GM21447 (cell line): Measurements from ENCODE around the gene SLU7.

Experiments
- ATAC-seq: cut with Tn5 transposase; IDR thresholded peaks from one replicate; pipeline ENCODE4 v1.9.1; 2021; ENCODE audit not compliant: unreplicated experiment

Gene SLU7

GRCh38 chr5:160420331-160420610 is 1.4 kb upstream of the SLU7 start:
- ATAC-seq: no peak

DNA sequence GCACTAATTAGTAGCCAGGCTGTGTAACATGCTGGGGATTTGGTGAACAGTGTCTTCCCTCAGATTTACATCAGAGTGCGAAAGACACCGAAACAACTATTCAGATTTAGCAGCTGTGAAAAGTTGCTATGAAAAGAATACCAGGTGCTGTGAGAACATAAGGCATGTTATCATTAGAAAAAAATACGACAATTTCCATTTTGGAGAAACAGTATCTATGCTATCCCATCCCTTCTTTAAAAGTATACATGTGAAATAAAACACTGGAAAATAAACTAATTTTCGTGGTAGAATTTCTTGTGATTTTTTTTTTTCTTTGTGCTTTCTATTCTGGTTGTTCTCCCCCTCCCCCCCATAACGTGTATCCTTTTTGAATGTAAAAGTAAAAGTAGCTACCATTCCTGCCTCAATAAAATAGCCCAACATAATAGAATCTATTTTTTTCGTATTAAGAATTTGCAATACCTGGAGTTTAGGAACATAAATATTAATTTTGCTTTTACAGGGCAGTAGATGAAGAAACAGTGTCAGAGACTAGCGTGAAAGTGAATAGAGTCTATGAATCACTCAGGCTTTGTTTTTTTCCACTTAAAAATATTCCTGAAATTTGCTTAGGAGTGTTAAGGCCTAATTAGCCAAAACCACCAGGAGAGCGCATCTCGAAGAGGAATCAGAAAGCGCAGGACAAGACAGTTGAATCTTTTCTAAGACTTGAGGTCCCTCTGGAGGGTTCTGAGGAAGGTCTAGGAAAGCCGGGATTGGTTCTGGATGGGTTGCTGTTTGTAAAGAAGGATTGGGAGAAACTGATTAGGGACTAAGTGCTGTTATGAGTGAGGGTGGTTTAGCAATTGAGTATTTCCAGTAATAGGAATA is 813 bp upstream of the SLU7 start:
- peak; percentile 4 for ATAC-seq

- peak; percentile 93 for ATAC-seq
Measured at GRCh38 chr5:160399402-160400353, 19.2 kb downstream of the SLU7 start, which contains the start of gene FAM200C. TSS of gene FAM200C (minus strand) at chr5:160400054. CDS start at chr5:160395490, 4,564 bp downstream.

- ATAC-seq: no peak
Measured at GRCh38 chr5:160398806-160399205, 20.1 kb downstream of the SLU7 start.

DNA sequence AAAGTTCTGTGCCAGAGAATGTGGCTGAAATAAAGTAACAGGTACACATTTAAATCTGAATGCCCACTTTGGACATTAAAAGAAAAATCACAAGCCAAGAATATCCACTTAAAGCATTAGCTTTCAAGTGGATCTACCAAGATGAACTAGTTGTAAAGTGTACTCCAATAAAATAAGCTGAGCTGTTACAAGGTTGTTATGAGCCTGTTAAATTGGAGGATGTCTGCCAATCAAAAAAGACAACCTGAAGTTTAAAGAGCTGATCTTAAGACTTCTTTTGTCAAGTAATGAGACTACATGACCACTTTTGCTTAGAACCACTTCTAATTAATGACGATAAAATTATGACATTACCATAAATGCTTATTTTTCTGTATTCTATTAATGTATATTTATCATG is 21.4 kb downstream of the SLU7 start:
- ATAC-seq: no peak

- no peak for ATAC-seq
Measured at GRCh38 chr5:160395111-160395510, 23.8 kb downstream of the SLU7 start.

DNA sequence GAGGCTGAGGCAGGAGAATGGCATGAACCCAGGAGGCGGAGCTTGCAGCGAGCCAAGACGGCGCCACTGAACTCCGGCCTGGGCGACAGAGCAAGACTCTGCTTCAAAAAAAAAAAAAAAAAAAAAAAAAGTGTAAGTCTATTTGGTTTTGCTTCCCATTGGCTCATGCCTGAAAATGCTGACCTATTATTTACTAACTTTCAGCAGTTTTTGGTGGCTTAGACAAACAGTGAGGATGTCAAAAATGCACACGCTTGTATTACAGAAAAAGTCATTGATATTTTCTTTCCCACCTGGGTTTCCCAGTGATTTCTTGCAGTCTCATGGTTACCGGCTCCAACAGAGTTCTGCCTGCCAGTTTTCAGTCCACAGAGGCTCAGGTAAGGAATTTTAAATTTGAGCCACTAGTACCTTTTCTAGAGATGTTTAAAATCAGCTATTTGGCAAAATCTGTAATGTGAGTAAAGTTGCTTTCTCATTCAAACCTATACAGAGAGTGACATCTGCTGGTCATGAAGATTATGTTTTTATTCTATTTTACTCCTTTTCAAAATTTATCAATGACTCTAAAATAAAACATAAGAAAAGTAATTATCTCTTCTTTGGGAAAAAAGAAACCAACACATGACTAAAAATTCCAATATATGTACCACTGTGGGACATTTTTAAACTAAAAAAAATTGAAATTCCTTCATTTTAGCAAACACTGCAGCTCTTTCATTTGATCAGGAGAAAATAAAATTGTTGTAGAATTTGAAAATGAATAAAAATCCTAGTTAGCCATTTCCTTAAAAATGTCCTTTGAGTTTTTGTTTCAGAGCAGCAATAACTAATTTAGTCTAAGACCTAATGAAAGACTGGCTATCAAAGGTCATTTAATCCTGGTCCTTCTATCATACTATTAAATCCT is 27.8 kb downstream of the SLU7 start:
- no peak for ATAC-seq

GRCh38 chr5:160387445-160387844 is 31.4 kb downstream of the SLU7 start:
- ATAC-seq: no peak

DNA sequence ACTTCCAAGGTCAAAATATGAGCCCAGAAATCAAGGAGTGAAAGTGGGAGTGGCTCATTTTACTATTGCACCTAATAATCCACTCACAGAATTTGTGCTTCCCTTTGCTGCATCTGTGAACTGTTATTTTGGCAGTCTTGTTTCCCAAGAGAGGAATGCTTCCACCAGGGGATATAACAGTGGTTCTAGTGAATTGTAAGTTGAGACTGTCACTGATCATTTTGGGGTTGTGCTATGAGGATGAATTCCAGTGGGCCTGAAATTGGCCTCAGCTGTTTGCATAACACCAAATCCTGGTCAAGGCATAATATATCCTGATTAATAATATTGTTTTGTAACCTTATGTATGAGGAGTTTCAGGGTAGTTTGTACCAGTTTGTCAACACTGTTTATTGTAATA is 33.4 kb downstream of the SLU7 start:
- no peak for ATAC-seq

DNA sequence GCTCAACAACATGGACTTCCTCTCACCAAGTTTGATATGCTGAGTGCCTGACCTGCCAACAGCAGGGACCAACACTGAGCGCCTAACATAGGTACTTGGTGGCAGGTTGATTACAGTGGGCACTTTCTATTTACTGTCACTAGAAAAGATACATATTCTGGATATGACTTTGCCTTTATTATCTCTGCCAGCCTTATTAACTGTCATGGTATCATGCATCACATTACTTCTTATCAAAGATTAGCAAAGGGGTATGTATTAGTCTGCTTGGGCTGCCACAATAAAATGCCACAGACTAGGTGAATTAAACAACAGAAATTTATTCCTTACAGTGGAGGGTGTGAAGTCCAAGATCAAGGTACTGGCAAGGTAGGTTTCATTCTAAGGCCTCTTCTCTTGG is 34.2 kb downstream of the SLU7 start:
- no peak for ATAC-seq

DNA sequence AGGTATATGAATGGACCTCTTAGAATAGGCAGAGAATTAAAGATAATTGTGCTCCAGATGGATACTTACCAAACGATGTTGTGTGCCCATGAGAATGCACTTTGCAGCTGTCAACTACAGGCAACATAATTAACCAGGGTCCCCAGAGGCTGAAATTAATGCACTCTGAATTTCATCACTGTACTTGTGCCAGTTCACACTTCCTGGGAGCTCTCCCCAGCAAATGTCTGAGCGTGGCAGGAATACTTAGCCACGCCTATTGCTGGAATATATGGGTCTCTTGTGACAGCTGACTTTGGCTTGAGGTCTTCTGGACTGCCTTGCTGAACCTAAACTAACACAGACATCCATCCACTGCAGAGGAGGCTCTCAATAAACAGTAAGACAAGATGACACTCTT is 36.5 kb downstream of the SLU7 start:
- ATAC-seq: no peak

DNA sequence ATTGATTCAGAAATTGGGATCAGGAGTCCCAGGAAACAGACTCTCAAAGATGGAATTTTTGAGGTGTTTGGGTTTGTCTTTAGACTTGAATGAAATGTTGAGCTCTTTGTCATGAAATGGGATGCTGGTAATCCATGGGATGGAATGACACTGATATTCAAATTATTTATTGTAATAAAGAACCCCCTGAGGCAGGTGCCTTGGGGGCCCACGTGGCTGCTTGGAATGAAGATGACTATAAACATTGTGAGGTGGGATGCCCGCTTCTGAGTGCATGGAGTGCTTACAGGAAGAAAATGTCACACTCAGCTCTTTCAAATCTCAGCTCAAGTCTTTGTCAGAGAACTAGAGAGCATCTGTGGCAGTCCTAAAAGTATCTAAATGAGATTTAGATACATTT is 38.8 kb downstream of the SLU7 start:
- ATAC-seq: no peak

- no peak for ATAC-seq
Measured at GRCh38 chr5:160379511-160379910, 39.4 kb downstream of the SLU7 start.

- ATAC-seq: no peak
Measured at GRCh38 chr5:160378330-160378729, 40.6 kb downstream of the SLU7 start.

GRCh38 chr5:160377651-160378050 is 41.2 kb downstream of the SLU7 start:
- no peak for ATAC-seq

- ATAC-seq: no peak
Measured at GRCh38 chr5:160376416-160376815, 42.5 kb downstream of the SLU7 start.

DNA sequence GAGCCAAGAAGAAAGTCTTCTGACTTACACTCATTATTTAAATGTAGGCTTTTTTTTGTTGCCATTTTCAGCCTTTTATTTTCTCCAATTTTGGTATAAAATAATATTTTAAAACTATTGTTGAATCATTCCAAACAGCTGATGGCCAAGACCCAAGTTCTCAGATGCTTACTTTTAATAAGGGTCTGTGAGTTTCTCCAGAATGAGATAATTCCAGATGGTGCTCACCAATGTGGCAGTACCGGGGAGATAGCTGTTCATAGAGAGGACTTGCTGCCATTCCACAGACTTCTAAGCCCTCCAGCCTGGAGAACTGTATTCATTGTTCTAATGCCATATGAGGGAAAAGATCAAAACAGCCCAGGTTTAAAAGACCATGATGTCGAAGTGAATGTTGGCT is 43.2 kb downstream of the SLU7 start:
- ATAC-seq: no peak

DNA sequence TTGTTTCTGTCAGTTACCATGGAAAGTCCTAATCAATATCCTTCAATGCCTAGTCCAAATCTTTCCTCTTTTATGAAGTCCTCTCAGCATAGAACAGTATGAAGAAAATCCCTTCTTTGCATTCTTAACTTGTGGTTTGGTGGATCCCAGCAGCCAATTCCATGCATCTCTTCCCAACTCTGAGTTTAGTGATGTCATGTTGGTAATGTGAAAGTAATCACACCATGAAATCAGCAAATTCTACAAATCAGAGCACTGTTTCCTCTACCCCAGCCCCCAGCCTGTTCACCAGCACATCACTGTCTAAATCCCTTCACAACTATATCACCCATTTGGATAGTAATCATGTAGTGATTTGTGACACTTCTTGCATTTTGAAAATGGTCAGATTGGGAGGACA is 43.7 kb downstream of the SLU7 start:
- no peak for ATAC-seq

DNA sequence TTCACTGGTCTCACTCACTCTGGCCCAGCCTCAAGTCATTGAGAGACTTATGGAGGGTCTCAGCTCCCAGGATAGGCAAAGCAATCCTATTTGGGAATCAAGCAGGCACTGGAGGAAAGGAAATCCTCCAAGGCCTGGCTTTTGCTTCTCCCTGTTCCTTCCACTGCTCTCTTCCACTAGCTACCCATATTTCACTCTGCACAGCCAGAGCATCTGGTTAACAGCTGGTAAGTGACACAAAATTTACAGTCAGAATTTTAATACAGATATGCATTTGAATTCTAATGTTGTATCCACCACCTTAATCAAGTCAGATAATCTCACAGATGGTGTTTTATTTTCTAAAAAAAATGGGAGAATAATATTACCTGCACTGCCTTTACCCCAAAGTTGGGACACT is 47.6 kb downstream of the SLU7 start:
- no peak for ATAC-seq

DNA sequence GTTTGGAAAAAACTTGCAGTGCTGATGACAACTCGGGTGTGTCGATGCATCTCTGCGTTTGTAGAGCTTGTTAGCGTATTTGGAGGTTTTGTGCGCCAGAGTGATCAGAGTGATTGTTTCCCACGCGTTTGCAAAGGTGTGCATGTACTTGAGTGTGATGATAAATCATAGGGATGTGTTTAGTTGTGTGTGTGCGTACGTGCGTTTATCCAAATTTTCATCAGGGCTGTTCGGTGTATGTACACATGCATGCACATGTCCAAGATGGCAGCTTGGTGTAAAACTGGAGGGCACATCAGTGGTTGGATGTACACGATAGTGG is 48.2 kb downstream of the SLU7 start:
- ATAC-seq: no peak
